ENCODE measurements around the gene DNAJC24.

GRCh38 chr11:31412946-31413345 is 43.3 kb downstream of the DNAJC24 start:
- TF ChIP-seq BHLHE40 (IDR thresholded peaks at IDR 0.05; ENCODE audit: borderline replicate concordance) = no peak
- no peak for TF ChIP-seq LEF1 (IDR thresholded peaks at IDR 0.05; ENCODE audit: borderline replicate concordance)
- no peak for TF ChIP-seq NFRKB (IDR thresholded peaks at IDR 0.05)
- no peak for TF ChIP-seq FOXM1 (IDR thresholded peaks at IDR 0.05; ENCODE audit: borderline replicate concordance)
